Measurements from ENCODE around the gene DTNA.

Gene DTNA

DNA sequence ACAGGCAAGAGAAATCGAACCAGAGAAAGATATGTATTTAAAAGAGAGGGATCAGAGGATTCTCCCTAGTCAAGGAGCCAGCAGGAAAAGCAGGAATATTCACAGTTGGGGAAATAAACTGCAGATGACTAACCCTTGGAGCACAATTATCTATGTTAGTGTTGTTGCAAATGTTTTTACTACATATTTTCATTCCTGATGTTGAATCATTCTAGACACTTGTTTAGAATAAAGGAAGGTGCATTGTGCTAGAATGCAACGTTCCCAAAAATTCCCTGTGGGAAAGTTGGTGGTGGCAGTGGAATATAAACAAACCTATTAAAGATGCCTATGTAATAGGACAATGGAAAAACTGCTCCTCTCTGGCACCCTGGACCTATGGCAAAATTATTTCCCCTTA, 63.3 kb downstream of the DTNA start:
- no peak for DNase-seq

DNA sequence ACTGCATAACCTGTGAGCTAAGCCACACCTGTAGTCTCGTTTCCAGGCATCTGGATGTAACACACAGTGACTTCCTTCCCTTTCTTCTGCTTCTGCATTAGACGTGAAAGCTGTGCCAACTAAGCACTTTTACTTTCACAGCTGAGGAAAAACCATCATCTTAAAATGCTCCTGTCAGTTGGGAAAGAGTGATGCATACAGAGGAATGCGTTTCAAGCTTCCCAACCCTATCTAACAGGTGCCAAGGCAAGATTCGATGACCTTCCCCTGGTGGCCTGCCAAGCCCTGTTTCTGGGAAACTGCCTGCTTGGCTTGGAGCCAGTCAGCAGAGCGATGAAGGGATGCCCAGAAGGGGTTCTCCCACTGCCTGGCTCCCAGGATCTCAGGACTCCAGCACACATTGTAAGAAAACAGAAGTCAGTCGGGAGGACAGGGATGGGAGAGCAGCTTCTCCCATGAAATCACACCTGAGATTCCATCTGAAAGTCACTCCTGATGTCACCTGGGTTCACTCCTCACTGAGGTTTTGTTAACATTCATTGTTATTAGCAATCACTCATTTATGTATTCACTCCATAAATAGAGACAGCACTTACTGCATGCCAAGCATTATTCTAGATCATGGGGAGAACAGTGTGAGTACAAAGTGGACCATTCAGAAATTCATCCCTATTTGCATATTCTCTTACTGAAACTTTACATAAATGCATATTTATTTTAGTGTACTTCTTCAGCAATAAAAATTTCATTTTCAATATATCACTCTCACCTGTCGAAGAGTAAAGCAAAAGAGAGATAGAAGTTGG, 64.1 kb downstream of the DTNA start:
- no peak for DNase-seq

GRCh38 chr18:34775461-34775860, 65.4 kb downstream of the DTNA start:
- no peak for DNase-seq

DNA sequence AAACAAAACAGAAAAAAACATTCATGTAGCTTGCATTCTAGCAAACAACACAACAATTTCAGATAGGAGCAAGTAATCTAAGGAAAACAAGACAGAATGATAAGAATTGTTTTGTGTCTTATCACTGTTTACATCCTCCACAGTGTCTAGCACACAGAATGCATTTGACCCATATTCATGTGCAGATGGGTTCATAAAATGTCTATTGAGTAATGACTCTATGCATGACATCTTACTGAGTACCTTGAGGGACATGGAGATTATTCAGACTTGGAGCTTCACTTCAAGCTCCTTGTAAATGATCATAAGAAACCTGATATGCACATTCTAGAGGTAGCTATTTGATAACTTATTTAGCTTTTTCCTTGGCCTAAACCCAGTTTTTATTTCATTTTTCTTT, 69.0 kb downstream of the DTNA start:
- DNase-seq = no peak

GRCh38 chr18:34780856-34781255, 70.8 kb downstream of the DTNA start:
- DNase-seq = no peak

DNA sequence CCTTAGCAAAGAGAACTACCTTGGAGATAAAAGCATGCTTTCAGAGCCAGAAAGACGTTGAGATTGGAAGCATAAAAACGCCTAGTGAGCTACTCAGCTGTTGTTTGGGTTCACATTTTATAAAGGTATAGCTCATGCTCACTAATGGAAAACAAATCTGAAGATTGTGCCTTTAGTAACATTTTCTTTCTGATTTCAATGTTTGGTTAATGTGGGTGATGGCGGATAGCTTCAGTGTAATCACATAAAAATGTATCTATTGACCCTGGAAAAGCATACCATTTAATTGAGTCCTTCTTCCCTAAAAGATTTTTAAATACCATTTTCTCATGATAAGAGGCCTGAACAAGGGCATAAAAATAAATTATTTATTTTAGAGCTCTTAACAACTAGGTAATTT, 73.4 kb downstream of the DTNA start:
- DNase-seq = no peak

- no peak for DNase-seq
Observed at GRCh38 chr18:34786162-34786741, 76.2 kb downstream of the DTNA start.

- DNase-seq = peak; percentile 67
Observed at GRCh38 chr18:34787931-34788532, 77.9 kb downstream of the DTNA start.

DNA sequence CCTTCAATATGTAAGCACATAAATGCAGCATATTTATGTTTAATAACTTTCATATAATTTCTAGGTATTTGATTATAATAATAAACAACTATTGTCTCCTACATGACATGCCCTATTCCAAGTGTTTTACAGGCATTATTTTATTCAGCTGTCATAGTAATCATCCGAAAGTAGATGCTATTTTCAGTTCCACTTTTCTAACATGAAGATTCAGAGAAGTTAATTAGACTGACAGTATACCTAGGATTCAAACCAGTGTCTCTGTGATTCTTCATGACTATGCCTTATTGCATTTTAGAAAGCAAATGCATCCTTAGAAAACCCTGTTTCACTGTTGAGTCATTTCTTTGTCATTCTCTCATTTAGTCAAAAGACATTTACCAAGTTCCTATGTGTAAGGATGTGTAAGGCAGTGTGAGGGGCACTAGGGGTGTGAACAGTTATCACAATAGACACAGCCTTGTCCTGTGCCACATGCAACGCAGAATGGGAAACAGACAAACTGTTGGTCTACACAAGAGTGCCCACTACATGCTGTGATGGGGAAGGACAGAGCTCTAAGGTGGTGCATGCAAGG, 79.8 kb downstream of the DTNA start:
- no peak for DNase-seq

- no peak for DNase-seq
Observed at GRCh38 chr18:34794348-34794747, 84.2 kb downstream of the DTNA start.

DNA sequence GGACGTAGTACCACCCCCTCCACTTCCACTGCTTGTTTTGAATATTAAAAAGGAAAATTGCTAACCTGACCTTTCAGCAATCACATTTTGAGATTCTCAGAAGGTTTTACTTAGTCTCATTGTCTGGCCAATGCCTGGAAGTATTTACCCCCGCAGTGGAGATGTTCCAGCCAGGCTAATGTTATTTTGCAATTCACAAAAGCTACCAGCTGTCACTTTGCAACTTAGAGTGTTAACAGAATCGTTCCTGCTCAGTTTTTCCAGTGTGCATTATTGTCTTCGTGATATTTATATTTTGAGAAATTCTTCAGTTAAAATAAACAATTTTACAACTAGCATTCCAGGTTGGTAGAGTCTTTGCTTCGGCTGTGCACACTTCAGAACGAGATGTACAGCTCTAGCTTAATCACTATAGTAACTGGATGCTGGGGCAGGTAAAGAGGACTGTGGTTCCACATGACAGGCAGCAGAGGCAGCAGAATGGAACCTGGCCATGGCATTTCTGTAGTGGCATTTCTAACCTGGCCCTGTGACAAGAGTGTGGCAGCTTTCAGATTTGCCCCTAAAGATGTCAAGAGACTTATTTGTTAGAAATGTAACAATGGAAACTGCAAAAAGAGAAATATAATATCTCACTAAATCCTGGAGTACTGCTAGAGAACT, 85.1 kb downstream of the DTNA start:
- DNase-seq = no peak

GRCh38 chr18:34796035-34796657, 86.0 kb downstream of the DTNA start:
- no peak for DNase-seq

DNA sequence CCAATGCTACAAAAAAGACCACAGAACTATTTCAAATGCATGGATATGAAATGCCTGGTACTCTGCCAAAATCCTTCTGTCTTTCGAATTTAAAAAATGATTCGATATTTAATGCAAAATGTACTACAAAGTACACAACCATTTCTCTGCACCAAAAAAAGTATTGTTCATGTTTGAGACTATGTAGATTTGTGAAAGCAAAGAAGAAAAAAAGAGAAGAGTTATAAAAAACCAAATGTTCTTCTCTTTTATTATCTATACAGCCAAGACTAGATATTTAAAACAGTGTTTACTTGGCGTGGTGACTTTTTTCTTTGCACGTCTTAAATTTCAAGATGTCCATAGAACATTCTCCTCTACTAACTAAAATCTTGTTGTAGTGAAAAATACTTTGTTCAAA, 89.2 kb downstream of the DTNA start:
- no peak for DNase-seq

- DNase-seq = no peak
Observed at GRCh38 chr18:34800381-34800780, 90.3 kb downstream of the DTNA start.

DNA sequence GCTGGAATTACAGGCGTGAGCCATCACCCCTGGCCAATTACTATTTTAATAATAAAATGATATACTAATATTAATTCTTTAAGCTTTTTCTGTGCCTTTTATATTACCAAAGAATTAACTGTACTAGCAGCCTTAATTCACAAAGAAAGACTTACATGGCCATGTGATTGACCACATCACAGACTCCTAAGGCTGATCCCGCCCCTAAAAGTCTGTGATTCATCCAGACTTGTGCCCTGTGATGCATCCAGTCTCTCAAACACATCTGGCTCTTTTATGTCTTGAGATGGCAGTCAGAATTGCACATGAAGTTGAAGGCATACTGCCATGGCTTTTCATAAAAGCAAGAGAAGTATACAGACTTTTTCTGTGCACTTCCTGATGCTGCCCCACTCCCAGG, 91.7 kb downstream of the DTNA start:
- no peak for DNase-seq

DNA sequence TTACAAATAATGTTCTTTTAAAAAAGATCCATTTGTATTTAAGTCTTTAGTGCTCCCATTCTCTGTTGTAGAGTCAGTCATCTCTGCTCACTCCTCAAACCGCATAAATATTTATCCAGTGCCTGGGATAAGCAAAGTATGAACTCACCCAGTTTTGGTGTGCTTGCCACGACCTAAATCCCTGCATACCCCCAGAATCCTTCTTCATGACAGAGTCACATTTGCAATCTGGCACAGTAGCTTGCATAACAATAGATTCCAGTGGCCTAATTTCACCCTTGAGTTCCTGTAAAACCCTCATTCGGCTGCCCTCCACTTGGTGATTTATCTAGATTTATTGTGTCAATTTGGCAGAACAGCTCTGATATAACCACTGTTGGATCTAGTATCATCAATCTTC, 92.9 kb downstream of the DTNA start:
- no peak for DNase-seq

DNA sequence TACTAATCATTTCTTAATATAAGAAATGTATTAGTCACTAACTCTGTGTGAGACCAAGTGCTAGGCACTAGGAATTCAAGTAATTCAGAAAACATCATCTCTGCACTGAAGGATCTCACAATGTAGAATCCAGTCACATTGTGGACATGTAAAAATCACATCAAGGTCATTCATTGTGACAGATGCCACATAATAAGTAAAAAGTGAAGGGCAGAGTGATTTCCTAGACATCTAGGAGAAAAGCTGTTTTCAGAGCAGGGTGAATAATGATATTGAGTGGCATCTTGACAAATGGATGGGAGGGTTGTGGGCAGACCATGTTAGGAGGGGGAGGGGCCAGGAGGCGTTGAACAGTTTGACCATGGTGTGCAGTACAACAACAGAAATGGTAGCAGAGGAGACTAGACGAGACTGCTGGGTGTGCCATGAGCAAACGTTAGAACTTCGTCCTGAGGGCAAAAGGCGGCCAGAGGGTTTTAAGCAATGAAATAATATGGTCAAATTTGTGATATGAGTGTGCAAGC, 93.8 kb downstream of the DTNA start:
- no peak for DNase-seq

DNA sequence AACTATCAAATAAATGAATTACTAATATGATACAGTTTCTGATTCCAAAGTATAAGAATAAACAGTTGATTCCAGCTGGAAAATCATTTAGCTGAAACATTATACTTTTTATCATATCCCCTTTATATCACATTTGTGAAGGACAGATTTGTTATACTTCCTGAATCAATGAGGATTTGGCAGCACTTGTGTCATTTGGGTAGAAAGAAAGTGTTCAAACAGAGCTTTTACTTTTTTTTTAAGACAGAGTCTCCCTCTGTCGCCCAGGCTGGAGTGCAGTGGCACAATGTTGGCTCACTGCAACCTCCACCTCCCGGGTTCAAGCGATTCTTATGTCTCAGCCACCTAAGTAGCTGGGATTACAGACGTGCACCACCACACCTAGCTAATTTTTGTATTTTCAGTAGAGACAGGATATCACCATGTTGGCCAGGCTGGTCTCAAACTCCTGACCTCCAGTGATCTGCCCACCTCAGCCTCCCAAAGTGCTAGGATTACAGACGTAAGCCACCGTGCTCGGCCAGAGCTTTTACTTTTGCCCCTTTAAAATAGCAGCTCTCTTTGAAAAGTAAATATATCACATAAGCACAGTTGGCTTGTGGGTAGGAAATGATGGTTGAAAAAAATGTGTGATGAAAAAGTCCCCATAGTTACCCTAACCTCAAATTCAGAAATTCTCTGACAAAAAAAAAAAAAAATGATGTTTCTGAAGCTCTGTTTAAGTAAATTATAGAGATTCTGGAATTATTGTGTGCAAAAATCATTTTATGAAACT, 95.2 kb downstream of the DTNA start:
- no peak for DNase-seq

GRCh38 chr18:34805878-34806351, 95.8 kb downstream of the DTNA start:
- no peak for DNase-seq

GRCh38 chr18:34806527-34806926, 96.4 kb downstream of the DTNA start:
- DNase-seq = no peak

DNA sequence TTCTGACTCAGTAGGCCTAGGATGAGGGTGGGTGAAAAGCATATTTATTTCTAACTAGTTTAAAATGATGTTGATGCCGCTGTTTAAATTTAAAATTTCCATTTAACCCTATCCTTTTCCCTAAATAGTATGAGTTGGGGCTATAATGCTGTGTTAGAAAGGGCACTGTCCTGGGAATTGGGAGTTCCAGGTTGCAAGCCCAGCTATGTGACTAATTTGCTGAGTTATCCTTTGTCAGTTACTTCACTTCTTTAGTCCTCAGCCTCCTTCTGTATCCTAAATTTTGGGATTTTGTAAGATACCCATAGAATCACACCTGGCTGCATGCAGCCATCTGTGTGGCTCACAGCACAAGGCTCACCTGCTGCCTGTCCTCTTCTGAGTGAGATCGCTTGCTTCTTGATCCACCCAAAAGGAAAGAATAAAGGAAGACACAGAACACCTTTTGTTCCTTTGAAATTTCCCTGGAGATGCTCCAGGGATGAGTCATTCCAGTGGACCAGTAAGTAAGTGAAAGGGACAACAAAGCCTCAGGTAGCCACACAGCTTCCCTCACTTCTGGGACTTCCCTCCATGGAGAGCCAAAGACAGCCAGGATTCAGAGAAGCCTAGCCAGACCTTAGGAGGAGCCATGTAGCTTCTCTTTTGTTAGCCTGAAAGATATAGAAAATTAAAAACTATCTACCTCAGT, 97.2 kb downstream of the DTNA start:
- no peak for DNase-seq
